GM12878 (cell line): ENCODE data around the gene AIFM1. TPM values are rescaled to one million over a fixed set of nuclear protein-coding genes. Genes with fewer than 3 reads are reported as not detected.

Experiments
- ASH2L ChIP-seq: fragments of 300-600, 200-600 bp; sonication (generic); IDR thresholded peaks from 2 replicates; pipeline ENCODE4 v1.6.1; 2017; ENCODE audit warnings: low read depth, mild to moderate bottlenecking, borderline replicate concordance
- BHLHE40 ChIP-seq, 2 experiments: fragments of 450-650 bp in 1 of 2; IDR thresholded peaks; 2 replicates each; pipeline ENCODE4 v1.6.1; 2011 to 2017; ENCODE audit warnings: low read depth in 2 of 2, borderline replicate concordance in 1 of 2, improper control_type of control experiment in 1 of 2, low read length in 1 of 2, mild to moderate bottlenecking in 1 of 2
- EP300 ChIP-seq, 2 experiments: fragments of 150-350 bp in 1 of 2; IDR thresholded peaks; 2 replicates each; pipeline ENCODE4 v1.6.1; 2011 to 2012; ENCODE audit warnings: low read depth in 2 of 2, low read length in 2 of 2, borderline replicate concordance in 1 of 2, improper control_type of control experiment in 1 of 2, inconsistent platforms in 1 of 2; ENCODE audit not compliant: control insufficient read depth in 1 of 2
- HDAC2 ChIP-seq: fragments of 200-600 bp; sonication (generic); IDR thresholded peaks from 2 replicates; pipeline ENCODE4 v1.6.1; 2017
- HDAC6 ChIP-seq: fragments of 200-600 bp; sonication (generic); IDR thresholded peaks from one replicate; pipeline ENCODE4 v1.8.0; 2017; ENCODE audit warnings: antibody characterized with exemption; ENCODE audit not compliant: unreplicated experiment
- KLF5 ChIP-seq: fragments of 450-650 bp; IDR thresholded peaks from 2 replicates; pipeline ENCODE4 v1.6.1; 2014; ENCODE audit warnings: mild to moderate bottlenecking; ENCODE audit not compliant: partially characterized antibody
- MEF2A ChIP-seq: IDR thresholded peaks from 2 replicates; pipeline ENCODE4 v1.6.1; 2011; ENCODE audit warnings: low read depth, mild to moderate bottlenecking, low read length, moderate library complexity; ENCODE audit not compliant: insufficient read depth
- MEF2B ChIP-seq: fragments of 450-650 bp; IDR thresholded peaks from 2 replicates; pipeline ENCODE4 v1.6.1; 2018; ENCODE audit warnings: mild to moderate bottlenecking, moderate library complexity; ENCODE audit not compliant: partially characterized antibody, poor library complexity, severe bottlenecking
- MTA2 ChIP-seq: fragments of 450-650 bp; IDR thresholded peaks from 2 replicates; pipeline ENCODE4 v1.6.1; 2016; ENCODE audit warnings: low read depth, mild to moderate bottlenecking, moderate library complexity
- NFXL1 ChIP-seq: fragments of 450-650 bp; IDR thresholded peaks from 2 replicates; pipeline ENCODE4 v1.6.1; 2017; ENCODE audit warnings: antibody characterized with exemption, mild to moderate bottlenecking, borderline replicate concordance
- NFYB ChIP-seq: IDR thresholded peaks from 2 replicates; pipeline ENCODE4 v1.6.1; 2011; ENCODE audit warnings: low read depth, mild to moderate bottlenecking, low read length, improper control_type of control experiment, moderate library complexity; ENCODE audit not compliant: insufficient read depth
- PML ChIP-seq: IDR thresholded peaks from 2 replicates; pipeline ENCODE4 v1.6.1; 2012; ENCODE audit warnings: low read length, inconsistent platforms
- POLR2AphosphoS5 ChIP-seq: IDR thresholded peaks from 2 replicates; pipeline ENCODE4 v1.6.1; 2011; ENCODE audit warnings: mild to moderate bottlenecking, low read length, inconsistent platforms
- POU2F2 ChIP-seq: IDR thresholded peaks from 3 replicates; pipeline ENCODE4 v1.6.1; 2011; ENCODE audit warnings: low read depth, mild to moderate bottlenecking, low read length, borderline replicate concordance
- SMAD5 ChIP-seq: IDR thresholded peaks from 2 replicates; pipeline ENCODE4 v1.6.1; 2016; ENCODE audit warnings: antibody characterized with exemption, low read depth
- SMC3 ChIP-seq: IDR thresholded peaks from 2 replicates; pipeline ENCODE4 v1.6.1; 2011; ENCODE audit warnings: low read length, improper control_type of control experiment, borderline replicate concordance
- SREBF2 ChIP-seq: IDR thresholded peaks from 2 replicates; pipeline ENCODE4 v1.6.1; 2012; ENCODE audit warnings: mild to moderate bottlenecking, low read length
- SRF ChIP-seq, 2 experiments: IDR thresholded peaks; 2 replicates each; pipeline ENCODE4 v1.6.1; 2011; ENCODE audit warnings: low read depth in 2 of 2, low read length in 2 of 2, mild to moderate bottlenecking in 1 of 2, moderate library complexity in 1 of 2
- SUZ12 ChIP-seq: fragments of 200-600 bp; sonication (generic); IDR thresholded peaks from one replicate; pipeline ENCODE4 v1.6.1; 2018; ENCODE audit warnings: antibody characterized with exemption, mild to moderate bottlenecking; ENCODE audit not compliant: unreplicated experiment
- TBL1XR1 ChIP-seq: IDR thresholded peaks from 2 replicates; pipeline ENCODE4 v1.6.1; 2012; ENCODE audit warnings: low read depth, low read length, improper control_type of control experiment
- TCF12 ChIP-seq: IDR thresholded peaks from 2 replicates; pipeline ENCODE4 v1.6.1; 2011; ENCODE audit warnings: low read depth, mild to moderate bottlenecking, low read length
- YY1 ChIP-seq: IDR thresholded peaks from 2 replicates; pipeline ENCODE4 v1.6.1; 2011; ENCODE audit warnings: low read depth, mild to moderate bottlenecking, low read length
- polyA plus RNA-seq, 11 experiments: library from polyadenylated mRNA; depleted of rRNA in 4 of 11; unstranded in 6 of 11; stranded (reverse) in 5 of 11; fragments of >200 nt; fragmentation: Nextera tagmentation in 4 of 11; fragmentation: Illumina TruSeq in 1 of 11; extraction: Ambion mirVana in 4 of 11; extraction: Trizol in 1 of 11; gene quantifications; 1 replicate in 1 of 11; 2 replicates in 10 of 11; pipeline versions ENCODE4 v1.2.1 to v1.2.3, GENCODE V29; 2011 to 2016; ENCODE audit warnings: inconsistent platforms in 2 of 11, missing spikeins in 2 of 11, low read depth in 1 of 11
- total RNA-seq, 4 experiments: library from RNA; depleted of rRNA in 3 of 4; stranded (reverse); fragments of >200 nt in 3 of 4; fragmentation: Illumina TruSeq in 1 of 4; extraction: Trizol in 1 of 4; gene quantifications; 2 replicates each; pipeline versions ENCODE4 v1.2.1 to v1.2.3, GENCODE V29; 2013 to 2021
- TF ChIP-seq, protein P1 (sequence below): fragments of 450-650 bp; formaldehyde crosslinking; IDR thresholded peaks from 2 replicates; pipeline ENCODE4 v1.5.0; 2022; ENCODE audit warnings: mild to moderate bottlenecking, missing genetic modification characterization
- TF ChIP-seq, protein P2 (sequence below): fragments of 150-350 bp; IDR thresholded peaks from 2 replicates; pipeline ENCODE4 v1.6.1; 2016; ENCODE audit warnings: low read depth, low read length

The AIFM1 gene
- total and polyA plus RNA-seq, 10 of the 15 experiments (the other 5 are each of a cell fraction or from before 2014, with no cell fraction given), result 44.2 to 121 (median 80.0) TPM

GRCh38 chrX:130173190-130173895, 7.7 kb upstream of the AIFM1 start (continued):
- TF ChIP-seq, protein P1, sequence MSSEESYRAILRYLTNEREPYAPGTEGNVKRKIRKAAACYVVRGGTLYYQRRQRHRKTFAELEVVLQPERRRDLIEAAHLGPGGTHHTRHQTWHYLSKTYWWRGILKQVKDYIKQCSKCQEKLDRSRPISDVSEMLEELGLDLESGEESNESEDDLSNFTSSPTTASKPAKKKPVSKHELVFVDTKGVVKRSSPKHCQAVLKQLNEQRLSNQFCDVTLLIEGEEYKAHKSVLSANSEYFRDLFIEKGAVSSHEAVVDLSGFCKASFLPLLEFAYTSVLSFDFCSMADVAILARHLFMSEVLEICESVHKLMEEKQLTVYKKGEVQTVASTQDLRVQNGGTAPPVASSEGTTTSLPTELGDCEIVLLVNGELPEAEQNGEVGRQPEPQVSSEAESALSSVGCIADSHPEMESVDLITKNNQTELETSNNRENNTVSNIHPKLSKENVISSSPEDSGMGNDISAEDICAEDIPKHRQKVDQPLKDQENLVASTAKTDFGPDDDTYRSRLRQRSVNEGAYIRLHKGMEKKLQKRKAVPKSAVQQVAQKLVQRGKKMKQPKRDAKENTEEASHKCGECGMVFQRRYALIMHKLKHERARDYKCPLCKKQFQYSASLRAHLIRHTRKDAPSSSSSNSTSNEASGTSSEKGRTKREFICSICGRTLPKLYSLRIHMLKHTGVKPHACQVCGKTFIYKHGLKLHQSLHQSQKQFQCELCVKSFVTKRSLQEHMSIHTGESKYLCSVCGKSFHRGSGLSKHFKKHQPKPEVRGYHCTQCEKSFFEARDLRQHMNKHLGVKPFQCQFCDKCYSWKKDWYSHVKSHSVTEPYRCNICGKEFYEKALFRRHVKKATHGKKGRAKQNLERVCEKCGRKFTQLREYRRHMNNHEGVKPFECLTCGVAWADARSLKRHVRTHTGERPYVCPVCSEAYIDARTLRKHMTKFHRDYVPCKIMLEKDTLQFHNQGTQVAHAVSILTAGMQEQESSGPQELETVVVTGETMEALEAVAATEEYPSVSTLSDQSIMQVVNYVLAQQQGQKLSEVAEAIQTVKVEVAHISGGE (CRISPR knock-in tag), result no peak
- TF ChIP-seq SUZ12 (no peak), SRF (IDR thresholded peaks at IDR 0.05; ENCODE audit: low read depth in 2 of 2, low read length in 2 of 2) (0 out of 4 replicates have a peak, but pooled peaks of 1 of the 2 experiments have one; percentile 76), NFXL1 (no peak), PML (no peak), KLF5 (no peak), NFYB (no peak), TCF12 (0 out of 2 replicates have a peak, but pooled peaks have one; percentile 2), MEF2A (peak; percentile 62; the same call in 1 of the 2 replicates), POLR2AphosphoS5 (no peak), MEF2B (peak; percentile 48), YY1 (no peak), MTA2 (0 out of 2 replicates have a peak, but pooled peaks have one; percentile 10), HDAC2 (no peak), SREBF2 (no peak), SMAD5 (no peak), HDAC6 (no peak), POU2F2 (0 out of 3 replicates have a peak, but pooled peaks have one; percentile 13), TBL1XR1 (no peak), EP300 (IDR thresholded peaks at IDR 0.05; ENCODE audit: borderline replicate concordance in 1 of 2, control insufficient read depth in 1 of 2, low read depth in 2 of 2, low read length in 2 of 2) (no peak), SMC3 (no peak), ASH2L (no peak), BHLHE40 (IDR thresholded peaks at IDR 0.05; ENCODE audit: borderline replicate concordance in 1 of 2, low read depth in 2 of 2, low read length in 1 of 2) (no peak; a peak in 1 of 4 replicates)
- TF ChIP-seq, protein P2, sequence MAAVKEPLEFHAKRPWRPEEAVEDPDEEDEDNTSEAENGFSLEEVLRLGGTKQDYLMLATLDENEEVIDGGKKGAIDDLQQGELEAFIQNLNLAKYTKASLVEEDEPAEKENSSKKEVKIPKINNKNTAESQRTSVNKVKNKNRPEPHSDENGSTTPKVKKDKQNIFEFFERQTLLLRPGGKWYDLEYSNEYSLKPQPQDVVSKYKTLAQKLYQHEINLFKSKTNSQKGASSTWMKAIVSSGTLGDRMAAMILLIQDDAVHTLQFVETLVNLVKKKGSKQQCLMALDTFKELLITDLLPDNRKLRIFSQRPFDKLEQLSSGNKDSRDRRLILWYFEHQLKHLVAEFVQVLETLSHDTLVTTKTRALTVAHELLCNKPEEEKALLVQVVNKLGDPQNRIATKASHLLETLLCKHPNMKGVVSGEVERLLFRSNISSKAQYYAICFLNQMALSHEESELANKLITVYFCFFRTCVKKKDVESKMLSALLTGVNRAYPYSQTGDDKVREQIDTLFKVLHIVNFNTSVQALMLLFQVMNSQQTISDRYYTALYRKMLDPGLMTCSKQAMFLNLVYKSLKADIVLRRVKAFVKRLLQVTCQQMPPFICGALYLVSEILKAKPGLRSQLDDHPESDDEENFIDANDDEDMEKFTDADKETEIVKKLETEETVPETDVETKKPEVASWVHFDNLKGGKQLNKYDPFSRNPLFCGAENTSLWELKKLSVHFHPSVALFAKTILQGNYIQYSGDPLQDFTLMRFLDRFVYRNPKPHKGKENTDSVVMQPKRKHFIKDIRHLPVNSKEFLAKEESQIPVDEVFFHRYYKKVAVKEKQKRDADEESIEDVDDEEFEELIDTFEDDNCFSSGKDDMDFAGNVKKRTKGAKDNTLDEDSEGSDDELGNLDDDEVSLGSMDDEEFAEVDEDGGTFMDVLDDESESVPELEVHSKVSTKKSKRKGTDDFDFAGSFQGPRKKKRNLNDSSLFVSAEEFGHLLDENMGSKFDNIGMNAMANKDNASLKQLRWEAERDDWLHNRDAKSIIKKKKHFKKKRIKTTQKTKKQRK, result no peak
